Cardiac septum (tissue), 1 donor: ENCODE data around the gene CCL15. TPM values are rescaled to one million over a fixed set of nuclear protein-coding genes. Genes with fewer than 3 reads are reported as not detected.
"Not testable (repeated sequence)": the region's sequence is repeated elsewhere in the genome, so short reads cannot be mapped to it uniquely, and the experiment has no call there.

ENCODE experiments used
- DNase-seq: peaks from one replicate; pipeline ENCODE4 v3.0.0-alpha.2; 2020; ENCODE audit warnings: low spot score
- intact Hi-C: fragments of 100-400 bp; cut with DNase I; formaldehyde crosslinking; loops from one replicate; pipeline ENCODE4 v1.14.0; 2022
- long read RNA-seq: library from polyadenylated mRNA; unstranded; transcript quantifications from one replicate; pipeline ENCODE4 v2.0.0, GENCODE V29; 2021
- total RNA-seq: library from RNA; stranded (reverse); fragmentation: NEBNext Ultra II Directional; extraction: Animal tissue kit (Norgen Biotek cat#: 25700); gene quantifications from one replicate; pipeline ENCODE4 v1.2.1, GENCODE V29; 2021
- donor health status: DM: no; HTN: no; CAD: no.

CCL15 gene, protein sequence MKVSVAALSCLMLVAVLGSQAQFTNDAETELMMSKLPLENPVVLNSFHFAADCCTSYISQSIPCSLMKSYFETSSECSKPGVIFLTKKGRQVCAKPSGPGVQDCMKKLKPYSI
- total RNA-seq, result not detected
- long read RNA-seq, result 0 reads

DNA sequence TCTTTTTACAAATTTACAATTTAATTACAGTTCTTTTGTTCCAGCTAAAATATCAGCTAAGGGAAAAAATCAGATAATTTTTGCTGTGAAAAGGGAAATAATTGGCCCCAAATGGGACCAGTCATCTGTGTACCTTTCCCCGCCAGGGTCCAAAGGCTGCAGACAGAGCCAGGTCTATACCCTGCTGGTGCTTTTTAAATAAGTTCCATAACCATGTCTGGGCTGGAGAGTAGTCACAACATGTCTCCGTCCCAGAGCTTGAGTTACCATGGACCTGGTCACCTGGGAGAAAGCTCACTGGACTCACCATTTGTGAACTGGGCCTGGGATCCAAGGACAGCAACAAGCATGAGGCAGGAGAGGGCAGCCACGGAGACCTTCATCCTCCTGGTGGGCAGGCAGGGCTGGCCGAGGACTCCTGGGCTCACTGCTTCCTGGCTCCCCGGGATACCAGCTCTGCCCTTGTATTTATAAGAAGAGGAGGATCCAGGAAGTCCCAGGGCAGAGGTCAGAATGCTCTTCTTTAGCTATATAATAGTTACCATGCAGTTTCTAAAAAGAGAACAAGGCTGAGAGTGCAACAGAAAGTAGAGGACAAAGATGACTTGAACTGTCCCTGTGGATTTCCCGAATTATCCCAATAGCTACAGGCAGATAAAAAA, at the start of gene CCL15:
Gene CCL15 (minus strand): TSS at position 444 of the 662 bp plus-strand sequence. CDS start 61 bp downstream, at position 383.
- DNase-seq, result no peak
- intact Hi-C loops, result no loop called here

DNA sequence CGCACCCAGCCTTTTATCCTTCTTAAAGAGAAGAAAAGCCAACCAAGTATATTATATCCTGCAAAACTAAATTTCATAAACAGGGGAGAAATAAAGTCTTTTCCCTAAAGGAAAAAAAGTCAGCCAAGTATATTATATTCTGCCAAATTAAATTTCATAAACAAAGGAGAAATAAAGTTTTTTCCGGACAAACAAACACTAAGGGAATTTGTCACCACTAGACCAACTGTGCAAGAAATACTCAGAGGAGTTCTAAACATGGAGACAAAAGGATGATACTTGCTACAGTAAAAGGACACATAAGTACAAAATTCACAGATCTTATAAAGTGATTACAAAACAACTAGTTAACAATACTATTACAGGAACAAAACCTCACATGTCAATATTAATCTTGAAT, 48.3 kb upstream of the CCL15 start:
- DNase-seq, result no peak
- intact Hi-C loops, result no loop called here

GRCh38 chr17:36048066-36048465, 46.7 kb upstream of the CCL15 start:
- intact Hi-C loops, result no loop called here

GRCh38 chr17:36036235-36036634, 34.9 kb upstream of the CCL15 start:
- no peak for DNase-seq

More at GRCh38 chr17:36048066-36048465, 46.7 kb upstream of the CCL15 start:
- DNase-seq, result no peak

GRCh38 chr17:36034127-36034526, 32.8 kb upstream of the CCL15 start:
- DNase-seq, result no peak
- intact Hi-C loops, result no loop called here

More at GRCh38 chr17:36036235-36036634, 34.9 kb upstream of the CCL15 start:
- intact Hi-C loops, result no loop called here

GRCh38 chr17:36030956-36031355, 29.6 kb upstream of the CCL15 start:
- no peak for DNase-seq
- intact Hi-C loops, result no loop called here

- intact Hi-C loops, result no loop called here
These were observed 26.4 kb upstream of the CCL15 start for GRCh38 chr17:36027761-36028160.

DNA sequence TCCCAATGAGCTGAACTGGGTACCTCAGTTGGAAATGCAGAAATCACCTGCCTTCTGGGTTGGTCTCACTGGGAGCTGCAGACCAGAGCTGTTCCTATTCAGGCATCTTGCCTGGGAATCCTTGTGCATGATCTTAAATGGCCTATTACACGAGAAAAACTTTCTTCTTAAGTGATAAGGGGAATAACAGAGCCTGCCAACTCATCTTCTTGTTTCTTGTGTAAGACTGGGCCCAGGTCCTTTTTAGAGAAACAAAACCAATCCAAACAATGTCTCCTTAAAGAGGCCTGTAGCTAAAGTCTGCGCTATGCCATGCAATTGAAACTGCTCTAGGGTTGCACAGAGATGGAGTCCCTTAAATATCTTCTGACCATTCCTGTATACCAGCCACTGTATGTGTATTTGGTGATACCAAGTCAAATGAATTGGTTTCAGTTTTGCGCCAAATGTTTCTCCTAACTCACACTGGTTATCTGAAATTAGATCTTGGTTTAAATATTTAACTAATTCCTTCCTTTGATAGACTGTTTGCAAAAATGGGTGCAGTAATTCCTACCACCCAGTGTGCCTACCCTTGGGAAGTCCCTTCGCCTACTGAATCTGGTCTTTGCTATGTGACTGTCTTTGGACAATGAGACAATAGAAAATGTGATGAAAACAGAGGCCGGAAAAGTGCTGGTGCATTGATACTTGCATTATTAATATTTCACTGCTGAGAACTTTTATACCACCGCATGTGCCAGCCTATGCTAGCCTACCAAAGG, 22.9 kb upstream of the CCL15 start:
- intact Hi-C loops, result no loop called here
- DNase-seq, result no peak

More at GRCh38 chr17:36027761-36028160, 26.4 kb upstream of the CCL15 start:
- no peak for DNase-seq

GRCh38 chr17:36019423-36019822, 18.1 kb upstream of the CCL15 start:
- DNase-seq, result no peak
- intact Hi-C loops, result no loop called here

DNA sequence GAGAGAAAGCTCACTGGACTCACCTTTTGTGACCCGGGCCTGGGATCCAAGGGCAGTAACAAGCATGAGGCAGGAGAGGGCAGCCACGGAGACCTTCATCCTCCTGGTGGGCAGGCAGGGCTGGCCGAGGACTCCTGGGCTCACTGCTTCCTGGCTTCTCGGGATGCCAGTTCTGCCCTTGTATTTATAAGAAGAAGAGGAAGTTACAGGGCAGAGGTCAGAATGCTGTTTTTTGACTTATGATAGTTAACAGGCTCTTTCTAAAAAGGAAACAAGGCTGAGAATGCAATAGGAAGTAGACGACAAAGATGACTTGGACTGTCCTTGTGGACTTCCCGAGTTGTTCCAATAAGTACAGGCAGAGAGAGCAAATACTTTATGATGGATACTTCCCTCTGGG, 16.4 kb upstream of the CCL15 start, which contains the start of gene CCL23:
Gene CCL23 (minus strand): TSS at position 174 of the 400 bp plus-strand sequence. CDS start 75 bp downstream, at position 99.
- DNase-seq, result no peak
- intact Hi-C loops, result no loop called here

GRCh38 chr17:36016555-36016954, 15.2 kb upstream of the CCL15 start:
- DNase-seq, result no peak
- intact Hi-C loops, result no loop called here

DNA sequence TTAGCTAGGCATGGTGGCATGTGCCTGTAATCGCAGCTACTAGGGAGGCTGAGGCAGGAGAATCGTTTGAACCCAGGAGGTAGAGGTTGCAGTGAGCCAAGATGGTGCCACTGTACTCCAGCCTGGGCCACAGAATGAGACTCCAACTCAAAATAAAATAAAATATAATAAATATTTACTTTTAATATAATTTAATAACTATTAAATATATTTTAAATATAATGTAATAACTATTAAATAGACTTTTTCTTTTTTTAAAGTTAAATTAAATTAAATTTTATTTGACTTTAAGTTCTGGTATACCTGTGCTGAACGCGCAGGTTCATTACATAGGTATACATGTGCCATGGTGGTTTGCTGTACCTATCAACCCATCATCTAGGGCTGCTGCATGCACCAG, 14.5 kb upstream of the CCL15 start:
- DNase-seq, intact Hi-C loops: not testable (repeated sequence)

GRCh38 chr17:36014946-36015345, 13.6 kb upstream of the CCL15 start:
- intact Hi-C loops, result no loop called here
- DNase-seq, result no peak

DNA sequence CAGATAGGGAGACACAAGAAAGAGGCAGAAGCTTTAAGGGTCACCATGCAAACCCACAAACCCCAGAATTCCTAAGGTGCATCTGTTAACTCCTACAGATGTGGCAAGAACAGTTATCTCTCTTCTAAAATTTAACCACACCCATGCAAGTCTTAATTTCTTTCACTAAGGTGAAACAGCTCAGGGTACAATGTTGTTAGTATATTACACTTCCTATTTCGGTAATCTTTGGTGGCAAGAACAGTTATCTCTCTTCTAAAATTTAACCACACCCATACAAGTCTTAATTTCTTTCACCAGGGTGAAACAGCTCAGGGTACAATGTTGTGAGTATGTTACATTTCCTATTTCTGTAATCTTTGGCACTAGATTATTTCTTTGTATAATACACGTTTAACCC, 9.8 kb upstream of the CCL15 start:
- intact Hi-C loops, result no loop called here
- DNase-seq, result no peak

DNA sequence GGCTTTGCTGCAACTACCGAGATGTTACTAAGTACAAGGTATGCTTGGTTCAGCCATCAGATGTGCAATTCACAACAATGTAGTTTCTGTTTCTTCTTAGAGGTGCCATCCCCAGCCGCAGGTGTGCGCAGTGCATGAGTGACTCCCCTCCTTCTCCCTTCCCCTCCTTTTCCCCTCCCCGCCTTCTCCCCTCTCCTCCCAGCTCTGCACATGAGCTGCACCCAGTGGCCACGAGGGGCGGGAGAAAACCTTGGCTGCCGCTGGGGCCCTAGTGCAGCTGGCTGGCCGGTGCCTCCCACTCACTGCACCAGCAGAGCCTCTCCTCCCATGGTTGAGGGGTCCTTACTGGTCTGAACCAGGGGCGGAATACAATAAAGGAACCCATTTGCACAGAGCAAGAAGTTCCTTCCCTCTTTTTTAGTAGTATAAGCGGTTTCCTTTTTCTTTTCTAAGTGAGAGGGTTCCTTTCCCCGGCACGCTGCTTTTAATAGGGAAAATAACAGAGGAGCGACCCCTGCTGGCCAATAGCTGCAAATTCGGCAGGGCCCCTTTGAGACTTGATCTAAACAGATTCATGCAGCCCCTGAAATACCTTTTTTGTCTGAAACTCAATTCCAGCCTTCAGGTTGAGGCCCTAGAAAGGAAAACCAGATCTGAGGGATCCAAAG, 7.8 kb upstream of the CCL15 start:
- intact Hi-C loops, result no loop called here
- no peak for DNase-seq

GRCh38 chr17:36004594-36005108, 3.3 kb upstream of the CCL15 start:
- intact Hi-C loops, result no loop called here
- no peak for DNase-seq

- DNase-seq, result no peak
- intact Hi-C loops, result no loop called here
These were observed 1.3 kb upstream of the CCL15 start for GRCh38 chr17:36002631-36003030.

DNA sequence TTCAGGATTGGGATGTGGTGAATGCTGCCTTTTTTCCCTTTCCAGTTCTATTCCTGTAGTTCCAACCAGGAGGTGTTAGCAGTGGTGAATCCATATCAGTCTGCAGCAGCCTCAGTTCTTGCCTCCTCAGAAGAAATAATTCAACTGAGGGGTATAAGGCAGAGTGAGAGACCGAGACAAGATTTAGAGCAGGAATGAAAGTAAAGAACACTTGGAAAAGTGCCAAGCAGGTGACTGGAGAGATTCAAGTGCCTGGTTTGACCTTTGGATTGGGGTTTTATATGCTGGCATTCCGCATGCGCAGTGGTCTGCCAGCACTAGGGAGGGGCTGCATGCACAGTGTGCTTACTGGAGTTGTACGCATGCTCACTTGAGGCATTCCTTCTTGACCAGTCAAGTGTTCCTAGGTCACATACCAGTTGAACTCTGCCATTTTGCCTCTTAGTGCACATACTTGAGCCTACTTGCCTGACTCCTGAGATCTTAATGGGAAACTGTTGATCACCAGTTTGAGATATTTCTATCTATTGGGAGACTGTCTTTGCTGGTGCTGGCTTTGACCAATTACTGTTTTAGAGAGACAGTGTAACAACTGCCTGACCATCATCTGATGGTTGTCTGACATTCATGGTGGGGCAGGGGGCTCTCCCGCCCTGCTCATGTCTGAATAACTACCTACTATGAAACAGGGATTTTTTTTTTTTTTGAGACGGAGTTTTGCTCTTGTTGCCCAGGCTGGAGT, 680 bp upstream of the CCL15 start:
- DNase-seq, result no peak
- intact Hi-C loops, result no loop called here

- DNase-seq, result no peak
- intact Hi-C loops, result no loop called here
These were observed 632 bp downstream of the CCL15 start for GRCh38 chr17:36000732-36001109.
